GM12873 (cell line): ENCODE data around the gene ASIC1.

Source experiments
- TF ChIP-seq, protein P1 (sequence below): IDR thresholded peaks from 2 replicates; pipeline ENCODE4 v1.5.1; 2012; ENCODE audit warnings: low read depth, mild to moderate bottlenecking, moderate library complexity, low read length, control low read depth; ENCODE audit not compliant: insufficient read depth; ENCODE audit errors: missing control alignments

ASIC1 gene

DNA sequence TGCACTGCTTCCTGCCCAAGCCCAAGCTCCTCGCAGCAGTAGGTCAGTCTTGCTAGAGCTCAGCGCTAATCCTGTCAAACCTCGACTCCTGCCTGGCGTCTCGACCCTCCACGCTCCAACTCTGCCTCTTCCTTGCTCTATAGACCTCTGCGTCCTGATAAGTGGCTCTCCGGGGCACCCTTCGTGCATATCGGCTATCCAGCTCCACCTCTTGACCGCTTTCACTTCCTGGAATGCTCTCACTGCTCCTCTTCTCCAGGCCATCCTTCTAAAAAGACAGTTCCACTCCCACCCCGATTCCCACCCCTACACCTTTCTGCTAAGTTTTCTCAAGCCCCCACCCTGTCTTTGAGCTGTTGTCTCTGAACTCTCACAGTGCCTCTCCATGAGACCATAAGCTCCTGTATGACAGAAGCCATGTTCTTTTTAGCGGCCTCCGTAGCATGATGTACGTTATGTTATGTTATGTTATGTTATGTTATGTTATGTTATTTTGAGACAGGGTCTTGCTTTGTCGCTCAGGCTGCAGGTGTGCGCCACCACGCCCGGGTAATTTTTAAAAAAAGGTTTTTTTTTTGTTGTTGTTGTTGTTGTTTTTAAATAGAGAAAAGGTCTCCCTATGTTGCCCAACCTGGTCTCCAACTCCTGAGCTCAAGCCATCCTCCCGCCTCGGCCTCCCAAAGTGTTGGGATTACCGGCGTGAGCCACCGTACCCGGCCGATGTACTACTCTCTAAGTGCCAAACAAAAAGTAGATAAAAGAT, 55.2 kb downstream of the ASIC1 start:
- TF ChIP-seq, protein P1, sequence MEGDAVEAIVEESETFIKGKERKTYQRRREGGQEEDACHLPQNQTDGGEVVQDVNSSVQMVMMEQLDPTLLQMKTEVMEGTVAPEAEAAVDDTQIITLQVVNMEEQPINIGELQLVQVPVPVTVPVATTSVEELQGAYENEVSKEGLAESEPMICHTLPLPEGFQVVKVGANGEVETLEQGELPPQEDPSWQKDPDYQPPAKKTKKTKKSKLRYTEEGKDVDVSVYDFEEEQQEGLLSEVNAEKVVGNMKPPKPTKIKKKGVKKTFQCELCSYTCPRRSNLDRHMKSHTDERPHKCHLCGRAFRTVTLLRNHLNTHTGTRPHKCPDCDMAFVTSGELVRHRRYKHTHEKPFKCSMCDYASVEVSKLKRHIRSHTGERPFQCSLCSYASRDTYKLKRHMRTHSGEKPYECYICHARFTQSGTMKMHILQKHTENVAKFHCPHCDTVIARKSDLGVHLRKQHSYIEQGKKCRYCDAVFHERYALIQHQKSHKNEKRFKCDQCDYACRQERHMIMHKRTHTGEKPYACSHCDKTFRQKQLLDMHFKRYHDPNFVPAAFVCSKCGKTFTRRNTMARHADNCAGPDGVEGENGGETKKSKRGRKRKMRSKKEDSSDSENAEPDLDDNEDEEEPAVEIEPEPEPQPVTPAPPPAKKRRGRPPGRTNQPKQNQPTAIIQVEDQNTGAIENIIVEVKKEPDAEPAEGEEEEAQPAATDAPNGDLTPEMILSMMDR = no peak

DNA sequence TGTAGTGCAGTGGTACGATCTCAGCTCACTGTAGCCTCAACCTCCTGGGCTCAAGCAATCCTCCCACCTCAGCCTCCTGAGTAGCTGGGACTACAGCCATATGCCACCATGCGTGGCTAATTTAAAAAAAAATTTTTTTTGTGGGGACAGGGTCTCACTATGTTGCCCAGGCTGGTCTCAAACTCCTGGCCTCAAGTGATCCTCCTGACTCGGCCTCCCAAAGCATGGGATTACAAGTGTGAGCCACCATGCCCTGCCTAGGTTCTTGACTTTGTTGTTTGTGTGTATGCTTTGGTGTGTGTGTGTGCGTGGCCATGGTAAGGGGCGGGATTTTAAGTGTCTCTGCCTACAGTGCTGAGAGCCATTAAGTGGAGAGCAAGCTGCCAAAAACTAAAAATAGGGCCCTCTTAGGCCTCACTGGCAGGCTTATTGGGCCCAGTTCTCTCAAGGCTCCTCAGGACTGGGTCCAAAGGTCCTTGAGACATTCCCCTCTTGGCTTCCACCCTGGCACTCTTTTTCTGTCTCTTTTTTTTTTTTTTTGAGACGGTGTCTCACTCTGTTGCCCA, 59.7 kb downstream of the ASIC1 start:
- TF ChIP-seq, protein P1 = no peak

DNA sequence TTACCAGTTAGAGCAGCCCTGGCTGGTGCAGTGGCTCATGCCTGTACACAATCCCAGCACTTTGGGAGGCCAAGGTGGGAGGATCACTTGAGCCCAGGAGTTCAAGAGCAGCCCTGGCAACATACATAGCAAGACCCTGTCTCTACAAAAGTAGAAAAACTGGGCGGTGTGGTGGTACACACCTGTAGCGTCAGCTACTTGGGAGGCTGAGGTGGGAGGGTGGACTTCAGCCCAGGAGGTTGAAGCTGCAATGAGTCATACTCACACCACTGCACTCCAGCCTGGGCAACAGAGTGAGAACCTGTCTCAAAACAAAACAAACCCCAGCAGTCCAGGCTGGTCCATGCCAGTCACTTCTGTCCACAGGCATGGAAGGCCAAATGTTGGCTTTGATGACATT, 62.0 kb downstream of the ASIC1 start:
- TF ChIP-seq, protein P1 = no peak

DNA sequence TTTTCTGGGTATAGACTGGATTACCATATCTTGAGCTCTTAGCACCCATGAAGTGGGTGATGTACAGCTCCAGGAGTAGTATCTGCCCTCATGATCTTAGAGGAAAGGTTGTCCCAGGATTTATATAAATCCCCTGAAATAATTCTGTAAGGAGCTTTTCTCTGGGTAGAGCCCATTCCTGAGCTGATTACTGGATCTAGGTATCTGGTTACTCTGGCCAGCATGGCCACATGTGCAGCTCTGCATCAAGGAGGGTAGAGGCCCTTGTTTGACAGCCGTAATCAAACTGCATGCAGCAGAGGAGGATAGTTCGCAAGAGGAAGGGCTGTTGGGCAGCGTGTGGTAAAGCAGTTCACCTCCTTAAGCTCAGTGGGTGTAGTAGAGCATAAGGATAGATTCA, 63.1 kb downstream of the ASIC1 start:
- TF ChIP-seq, protein P1 = no peak

DNA sequence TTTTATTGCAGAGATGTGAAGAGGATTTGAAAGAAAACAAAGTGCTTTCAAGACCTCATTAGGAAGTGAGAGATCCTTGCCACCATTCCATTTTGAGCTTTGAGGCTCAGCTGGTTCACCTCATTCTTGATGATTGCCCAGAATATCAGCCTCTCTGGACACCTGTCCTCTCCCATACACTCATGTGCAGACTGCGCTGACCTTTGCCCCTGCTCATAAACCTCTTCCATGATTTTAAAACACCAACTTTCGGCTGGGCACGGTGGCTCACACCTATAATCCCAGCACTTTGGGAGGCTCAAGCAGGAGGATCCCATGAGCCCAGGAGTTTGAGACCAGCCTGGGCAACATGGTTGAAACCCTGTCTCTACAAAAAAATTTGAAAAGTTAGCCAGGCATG, 63.6 kb downstream of the ASIC1 start:
- TF ChIP-seq, protein P1 = no peak

DNA sequence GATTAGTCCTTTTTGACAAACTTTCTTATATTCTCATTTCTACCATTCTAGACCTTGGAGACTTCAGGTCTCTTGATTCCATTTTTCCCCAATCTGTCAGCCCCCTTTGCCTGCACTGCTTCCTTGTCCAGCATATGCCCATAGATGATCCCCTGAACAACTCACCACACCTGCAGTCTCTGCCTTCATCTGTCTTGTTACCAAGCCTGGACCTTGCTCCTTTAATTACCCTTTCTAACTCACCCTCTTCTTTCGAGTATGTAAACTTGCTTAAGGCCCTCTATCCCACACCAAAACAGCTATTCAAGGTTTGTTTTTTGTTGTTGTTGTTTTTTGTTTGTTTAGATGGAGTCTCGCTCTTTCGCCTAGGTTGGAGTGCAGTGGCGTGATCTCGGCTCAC, 64.2 kb downstream of the ASIC1 start:
- TF ChIP-seq, protein P1 = no peak

DNA sequence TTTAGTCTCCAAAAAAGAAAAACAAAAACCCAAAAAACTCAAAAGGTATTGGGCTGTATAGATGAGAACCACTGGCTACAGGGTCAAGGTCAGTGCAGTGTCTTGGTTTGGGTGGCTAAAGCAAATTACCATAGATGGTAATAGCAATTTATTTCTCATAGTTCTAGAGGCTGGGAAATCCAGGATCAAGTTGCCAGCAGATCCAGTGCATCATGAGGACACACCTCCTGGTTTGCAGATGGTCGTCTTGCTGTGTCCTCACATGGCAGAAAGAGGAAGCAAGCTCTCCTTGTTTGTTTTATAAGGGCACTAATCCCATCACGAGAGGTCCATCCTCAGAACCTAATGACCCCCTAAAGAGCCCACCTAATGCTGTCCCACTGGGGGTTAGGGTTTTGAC, 65.8 kb downstream of the ASIC1 start:
- TF ChIP-seq, protein P1 = no peak
